Smooth muscle cell of the coronary artery (primary cell): Measurements from ENCODE around the gene RP2. TPM values are rescaled to one million over a fixed set of nuclear protein-coding genes. Genes with fewer than 3 reads are reported as not detected.

Source experiments
- total RNA-seq: library from RNA; depleted of rRNA; stranded (reverse); fragments of >200 nt; gene quantifications from 2 replicates; pipeline ENCODE4 v1.2.3, GENCODE V29; 2014; ENCODE audit warnings: low replicate concordance

RP2 gene
- total RNA-seq: 9.0 and 14.4 TPM in 2 replicates

DNA sequence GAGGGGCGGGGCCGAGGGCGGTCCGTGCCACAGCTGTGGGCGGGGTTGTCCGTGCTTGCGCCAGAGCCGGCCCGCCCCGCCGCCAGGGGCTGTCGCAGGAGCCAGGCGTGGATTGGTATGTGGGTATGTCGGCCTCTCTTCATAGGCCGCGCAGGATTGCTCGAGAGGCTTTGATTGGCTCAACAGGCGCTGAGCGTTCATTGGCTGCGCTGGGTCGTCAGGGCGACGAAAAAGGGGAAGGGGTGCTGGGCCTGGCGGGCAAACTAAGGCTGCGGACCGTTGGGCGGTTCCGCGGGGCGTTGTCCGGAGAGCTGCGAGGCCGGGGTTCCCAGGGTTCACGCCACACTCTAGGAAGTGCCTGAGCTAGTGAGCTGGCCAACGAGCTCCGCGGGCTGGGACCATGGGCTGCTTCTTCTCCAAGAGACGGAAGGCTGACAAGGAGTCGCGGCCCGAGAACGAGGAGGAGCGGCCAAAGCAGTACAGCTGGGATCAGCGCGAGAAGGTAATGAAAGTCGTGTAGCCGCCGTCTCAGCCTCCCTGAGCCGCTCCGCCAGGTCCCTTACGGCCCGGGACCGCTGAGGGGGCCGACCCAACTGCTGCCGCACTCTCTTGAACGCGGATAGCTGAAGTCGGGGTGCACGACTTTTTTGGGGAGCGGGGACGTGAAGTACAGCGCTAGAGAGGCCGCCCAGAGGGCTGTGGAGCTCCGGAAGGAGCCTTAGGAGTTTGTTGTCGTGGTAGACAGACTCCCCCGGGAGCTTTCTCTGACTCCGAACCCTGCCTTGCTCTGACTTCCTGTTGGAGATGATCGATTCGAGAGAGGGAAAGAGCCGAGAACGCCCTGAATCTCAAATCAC is at the start of gene RP2:
Gene RP2, plus strand, starts transcription at position 343 of the 857 bp plus-strand sequence. Its CDS starts 58 bp downstream, at position 401.

DNA sequence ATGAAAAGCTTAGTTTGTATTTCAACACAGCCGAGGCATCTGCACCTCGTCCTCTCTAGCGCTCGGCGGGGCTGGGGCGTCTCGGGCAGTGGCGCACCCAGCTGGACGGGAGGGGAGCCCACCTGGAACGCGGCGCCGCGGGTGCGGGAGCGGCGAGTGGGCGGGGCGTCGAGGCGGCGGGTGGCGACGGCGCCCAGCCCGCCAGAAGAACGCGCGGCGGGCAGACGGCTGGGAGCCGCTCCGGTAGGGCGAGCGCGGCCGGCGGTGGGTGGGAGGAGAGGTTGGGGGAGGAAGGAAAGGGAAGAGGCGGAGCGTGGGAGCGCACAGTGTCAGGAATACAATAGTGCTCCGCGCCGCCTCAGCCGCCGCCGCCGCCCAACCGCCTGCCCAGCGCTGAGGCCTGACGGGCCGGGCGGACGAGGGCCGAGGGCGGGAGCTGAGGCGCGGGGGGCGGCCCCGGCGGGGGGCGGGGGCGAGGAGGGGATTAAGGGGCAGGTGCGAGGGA is 75.3 kb downstream of the RP2 start, which contains the start of gene JADE3:
Gene JADE3, plus strand, starts transcription at position 324 of the 505 bp plus-strand sequence. CDS start 72,474 bp downstream, outside the sequence.

Other genes with a start within 250 kb of the RP2 start
- gene SLC9A7, start 77.9 kb upstream of the RP2 start, total RNA-seq: 37.2 and 65.3 TPM in 2 replicates
- gene JADE3, start 75.4 kb downstream of the RP2 start, total RNA-seq: 3.3 and 6.4 TPM in 2 replicates
- gene RGN, start 241.4 kb downstream of the RP2 start, total RNA-seq: 1.5 and 5.6 TPM in 2 replicates